Suprapubic skin (tissue), 4 donors: ENCODE measurements around the gene GPD1.

Experiments
- CTCF ChIP-seq, 2 donors: fragments of 200-600 bp in 1 of 2; fragments of 450-650 bp in 1 of 2; sonication (generic) in 1 of 2; IDR thresholded peaks; one replicate each; pipeline ENCODE4 v1.5.1; 2016 to 2019; ENCODE audit warnings: antibody characterized with exemption in 2 of 2, mild to moderate bottlenecking in 1 of 2, moderate library complexity in 1 of 2
- POLR2A ChIP-seq, 2 donors: fragments of 450-650 bp; IDR thresholded peaks; one replicate each; pipeline ENCODE4 v1.6.1; 2017; ENCODE audit warnings: antibody characterized with exemption in 2 of 2, mild to moderate bottlenecking in 2 of 2, moderate library complexity in 2 of 2
- POLR2AphosphoS5 ChIP-seq, 3 donors: sonication (generic); formaldehyde crosslinking; IDR thresholded peaks; one replicate each; pipeline ENCODE4 v1.6.1; 2017; ENCODE audit warnings: antibody characterized with exemption in 3 of 3

- TF ChIP-seq POLR2A (IDR thresholded peaks at IDR 0.05) (no peak), CTCF (IDR thresholded peaks at IDR 0.05) (no peak), POLR2AphosphoS5 (IDR thresholded peaks at IDR 0.05) (no peak)
These were observed 30.1 kb upstream of the GPD1 start for GRCh38 chr12:50073712-50074111.
